Trophoblast cell (in vitro differentiated cells and primary cell): ENCODE measurements around the gene PKMYT1.

ENCODE experiments used
- DNase-seq, 2 donors: peaks; one replicate each; pipeline ENCODE4 v3.0.0-alpha.2; 2016
- H2AFZ ChIP-seq: 2 replicates; pipeline ENCODE4 v1.6.1; 2013; ENCODE audit warnings: low read length, moderate library complexity, mild to moderate bottlenecking; ENCODE audit not compliant: insufficient read depth, poor library complexity
- H2AK5ac ChIP-seq: 2 replicates; pipeline ENCODE4 v1.6.1; 2013; ENCODE audit warnings: mild to moderate bottlenecking, low read length
- H2BK120ac ChIP-seq: 2 replicates; pipeline ENCODE4 v1.6.1; 2013; ENCODE audit warnings: low read length, mild to moderate bottlenecking, moderate library complexity; ENCODE audit not compliant: insufficient read depth, poor library complexity
- H2BK12ac ChIP-seq: 2 replicates; pipeline ENCODE4 v1.6.1; 2013; ENCODE audit warnings: mild to moderate bottlenecking, low read length, moderate library complexity
- H2BK5ac ChIP-seq: 2 replicates; pipeline ENCODE4 v1.6.1; 2013; ENCODE audit warnings: low read length, low read depth, moderate library complexity, mild to moderate bottlenecking; ENCODE audit not compliant: poor library complexity
- H3K14ac ChIP-seq: 2 replicates; pipeline ENCODE4 v1.6.1; 2013; ENCODE audit warnings: mild to moderate bottlenecking, low read length
- H3K18ac ChIP-seq: 2 replicates; pipeline ENCODE4 v1.6.1; 2013; ENCODE audit warnings: mild to moderate bottlenecking, low read length
- H3K23ac ChIP-seq: 2 replicates; pipeline ENCODE4 v1.6.1; 2013; ENCODE audit warnings: low read length
- H3K27ac ChIP-seq: 2 replicates; pipeline ENCODE4 v1.5.1; 2013; ENCODE audit warnings: low read depth, mild to moderate bottlenecking, inconsistent platforms, low read length, moderate library complexity
- H3K27me3 ChIP-seq: 2 replicates; pipeline ENCODE4 v1.6.1; 2013; ENCODE audit warnings: inconsistent platforms, mild to moderate bottlenecking, low read length, moderate library complexity; ENCODE audit not compliant: insufficient read depth
- H3K36me3 ChIP-seq, 2 experiments: 1 replicate in 1 of 2; 2 replicates in 1 of 2; pipeline ENCODE4 v1.6.1; 2013; ENCODE audit warnings: low read length in 2 of 2, mild to moderate bottlenecking in 2 of 2, moderate library complexity in 1 of 2; ENCODE audit not compliant: insufficient read depth in 2 of 2, control insufficient read depth in 1 of 2
- H3K4ac ChIP-seq: 2 replicates; pipeline ENCODE4 v1.6.1; 2013; ENCODE audit warnings: low read depth, mild to moderate bottlenecking, low read length, moderate library complexity
- H3K4me1 ChIP-seq, 2 experiments: 1 replicate in 1 of 2; 2 replicates in 1 of 2; pipeline ENCODE4 v1.6.1; 2013; ENCODE audit warnings: low read length in 2 of 2, mild to moderate bottlenecking in 2 of 2, moderate library complexity in 1 of 2; ENCODE audit not compliant: insufficient read depth in 2 of 2, control insufficient read depth in 1 of 2
- H3K4me2 ChIP-seq: 2 replicates; pipeline ENCODE4 v1.6.1; 2013; ENCODE audit warnings: inconsistent platforms, mild to moderate bottlenecking, low read length, moderate library complexity
- H3K4me3 ChIP-seq: 2 replicates; pipeline ENCODE4 v1.5.1; 2013; ENCODE audit warnings: mild to moderate bottlenecking, low read depth, low read length, inconsistent platforms
- H3K79me1 ChIP-seq: one replicate; pipeline ENCODE4 v1.6.1; 2013; ENCODE audit warnings: low read length
- H3K79me2 ChIP-seq: 2 replicates; pipeline ENCODE4 v1.6.1; 2013; ENCODE audit warnings: low read length, mild to moderate bottlenecking; ENCODE audit not compliant: control insufficient read depth, insufficient read depth, poor library complexity
- H3K9ac ChIP-seq: 2 replicates; pipeline ENCODE4 v1.6.1; 2013; ENCODE audit warnings: mild to moderate bottlenecking, low read length
- H3K9me3 ChIP-seq: 2 replicates; pipeline ENCODE4 v1.6.1; 2013; ENCODE audit warnings: low read depth, mild to moderate bottlenecking, control low read depth, inconsistent platforms, low read length; ENCODE audit not compliant: insufficient read depth
- H4K12ac ChIP-seq: 2 replicates; pipeline ENCODE4 v1.6.1; 2013; ENCODE audit warnings: low read depth, mild to moderate bottlenecking, low read length, moderate library complexity
- H4K8ac ChIP-seq: 2 replicates; pipeline ENCODE4 v1.6.1; 2013; ENCODE audit warnings: low read depth, mild to moderate bottlenecking, low read length, moderate library complexity
- H4K91ac ChIP-seq: one replicate; pipeline ENCODE4 v1.6.1; 2013; ENCODE audit warnings: low read depth, mild to moderate bottlenecking, low read length, moderate library complexity
- WGBS: extraction: QIAGEN DNeasy Blood & Tissue Kit; methylation state at CpG from one replicate; pipeline ENCODE4 v1.1.7; 2013; ENCODE audit warnings: missing lambda C conversion rate; ENCODE audit not compliant: insufficient read length, insufficient coverage; ENCODE audit errors: extremely low coverage; 5-methylcytosine and 5-hydroxymethylcytosine counted together

The PKMYT1 gene

DNA sequence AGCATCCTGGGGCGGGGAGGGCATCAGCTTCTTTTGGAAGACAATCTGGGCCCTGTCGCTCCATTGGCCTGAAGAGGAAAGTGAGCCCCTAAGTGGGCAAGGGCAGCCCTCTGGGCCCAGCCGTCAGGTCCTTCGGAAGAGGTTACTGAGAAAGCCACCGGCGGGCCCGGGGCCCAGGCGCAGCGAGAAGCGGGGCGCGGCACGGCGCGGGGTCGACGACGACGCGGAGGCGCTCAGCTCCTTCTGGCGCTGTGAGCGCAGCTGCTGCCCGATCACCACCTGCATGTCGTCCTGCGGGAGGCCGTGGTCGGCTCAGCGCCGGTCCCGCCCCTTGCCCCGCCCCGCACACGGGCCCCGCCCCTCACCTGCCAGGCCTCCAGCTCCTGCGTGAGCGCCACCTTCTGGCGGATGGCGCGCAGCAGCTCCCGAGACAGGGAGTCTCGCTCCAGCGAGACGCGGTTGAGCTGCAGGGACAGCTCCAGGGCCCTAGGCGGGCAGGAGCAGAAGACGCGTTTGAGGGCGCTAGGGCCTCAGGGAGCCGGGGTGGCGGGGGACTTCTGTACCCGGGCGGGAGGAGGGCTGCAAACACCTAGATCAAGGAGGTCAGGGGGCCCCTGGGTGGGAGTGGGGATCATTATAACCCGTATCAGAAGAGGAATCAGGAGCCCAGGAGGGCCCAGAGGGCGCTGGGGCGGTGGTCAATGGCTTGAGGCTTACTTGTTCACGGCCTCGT lies 47.9 kb upstream of the PKMYT1 start:
- Histone ChIP-seq H4K8ac (no peak overlapping the region), H2AFZ (no peak overlapping the region), H3K4ac (no peak overlapping the region), H3K14ac (peak overlapping the region; percentile 9), H2BK120ac (no peak overlapping the region), H3K4me1 (peaks cover 9 to 12% of the 10 kb centered on the region in 2 experiments), H2AK5ac (no peak overlapping the region), H2BK12ac (no peak overlapping the region), H3K9ac (no peak overlapping the region), H2BK5ac (no peak overlapping the region), H3K79me2 (peaks cover 6% of the 10 kb centered on the region), H3K4me2 (peak overlapping the region; percentile 66), H3K4me3 (no peak overlapping the region), H3K9me3 (no peaks in the 10 kb centered on the region), H3K18ac (no peak overlapping the region), H3K79me1 (peaks cover 8% of the 10 kb centered on the region), H3K27me3 (no peaks in the 10 kb centered on the region), H3K23ac (no peak overlapping the region), H3K36me3 (peaks cover 20 to 22% of the 10 kb centered on the region in 2 experiments), H4K91ac (no peak overlapping the region), H4K12ac (no peak overlapping the region), H3K27ac (no peak overlapping the region)
- peak; percentile 83 to 97 for DNase-seq
- WGBS = no CpG with 5 or more reads among the region's 58 CpGs

GRCh38 chr16:3027489-3027795 lies 47.2 kb upstream of the PKMYT1 start:
- no peak overlapping the region for H3K9ac ChIP-seq
- H3K4me1 ChIP-seq = peaks cover 16 to 19% of the 10 kb centered on the region in 2 experiments
- no CpG with 5 or more reads among the region's 8 CpGs for WGBS
- no peak overlapping the region for H2BK12ac ChIP-seq
- no peak overlapping the region for H3K4ac ChIP-seq
- H4K8ac ChIP-seq = no peak overlapping the region
- no peak overlapping the region for H3K14ac ChIP-seq
- H3K4me2 ChIP-seq = no peak overlapping the region
- no peak for DNase-seq
- no peaks in the 10 kb centered on the region for H3K27me3 ChIP-seq
- no peak overlapping the region for H3K4me3 ChIP-seq
- peaks cover 25 to 27% of the 10 kb centered on the region in 2 experiments for H3K36me3 ChIP-seq
- no peak overlapping the region for H4K12ac ChIP-seq
- H3K27ac ChIP-seq = no peak overlapping the region
- H3K79me2 ChIP-seq = peaks cover 11% of the 10 kb centered on the region
- H3K79me1 ChIP-seq = peaks cover 15% of the 10 kb centered on the region
- H3K23ac ChIP-seq = no peak overlapping the region
- H3K18ac ChIP-seq = no peak overlapping the region
- H2BK120ac ChIP-seq = no peak overlapping the region
- H3K9me3 ChIP-seq = no peaks in the 10 kb centered on the region
- H2AK5ac ChIP-seq = peak overlapping the region; percentile 16
- H2AFZ ChIP-seq = no peak overlapping the region
- no peak overlapping the region for H4K91ac ChIP-seq
- no peak overlapping the region for H2BK5ac ChIP-seq

GRCh38 chr16:3026609-3027488 lies 46.6 kb upstream of the PKMYT1 start:
- Histone ChIP-seq H4K91ac (no peak overlapping the region), H3K9ac (no peak overlapping the region), H2BK12ac (no peak overlapping the region), H3K27me3 (no peaks in the 10 kb centered on the region), H2BK5ac (no peak overlapping the region), H2AFZ (no peak overlapping the region), H3K4me3 (peak overlapping the region; percentile 14), H3K9me3 (no peaks in the 10 kb centered on the region), H3K14ac (no peak overlapping the region), H3K79me1 (peaks cover 19% of the 10 kb centered on the region), H3K36me3 (peaks cover 28 to 31% of the 10 kb centered on the region in 2 experiments), H3K23ac (no peak overlapping the region), H3K79me2 (peaks cover 13% of the 10 kb centered on the region), H2AK5ac (peak overlapping the region; percentile 16), H3K18ac (no peak overlapping the region), H3K4me2 (no peak overlapping the region), H2BK120ac (no peak overlapping the region), H3K4me1 (peaks cover 16 to 19% of the 10 kb centered on the region in 2 experiments), H3K4ac (no peak overlapping the region), H4K8ac (no peak overlapping the region), H3K27ac (no peak overlapping the region), H4K12ac (no peak overlapping the region)
- WGBS = no CpG with 5 or more reads among the region's 24 CpGs
- DNase-seq = no peak

- Histone ChIP-seq H3K9me3 (no peaks in the 10 kb centered on the region), H3K4me3 (no peak overlapping the region), H3K27me3 (no peaks in the 10 kb centered on the region), H4K8ac (no peak overlapping the region), H3K4ac (no peak overlapping the region), H3K9ac (no peak overlapping the region), H3K14ac (no peak overlapping the region), H3K18ac (no peak overlapping the region), H2BK5ac (no peak overlapping the region), H4K12ac (no peak overlapping the region), H2AFZ (no peak overlapping the region), H3K79me2 (peaks cover 19% of the 10 kb centered on the region), H4K91ac (no peak overlapping the region), H3K36me3 (peaks cover 33 to 36% of the 10 kb centered on the region in 2 experiments), H3K4me1 (peaks cover 15 to 16% of the 10 kb centered on the region in 2 experiments), H2BK12ac (no peak overlapping the region), H2BK120ac (no peak overlapping the region), H3K23ac (no peak overlapping the region), H3K79me1 (peaks cover 27% of the 10 kb centered on the region), H2AK5ac (no peak overlapping the region), H3K27ac (no peak overlapping the region), H3K4me2 (no peak overlapping the region)
- WGBS = no CpG with 5 or more reads among the region's 8 CpGs
- no peak for DNase-seq
Observed at GRCh38 chr16:3026003-3026378, 45.7 kb upstream of the PKMYT1 start.
